ENCODE measurements around the gene CDH6.

CDH6 gene

GRCh38 chr5:31221001-31221400 lies 27.5 kb downstream of the CDH6 start:
- Histone ChIP-seq H3K4me3 (ENCODE audit: insufficient read depth, low read length, poor library complexity, severe bottlenecking) (no peak overlapping the region), H3K27ac (ENCODE audit: low read depth, low read length) (no peak overlapping the region), H3K4me2 (ENCODE audit: low read depth, low read length, poor library complexity, severe bottlenecking) (no peak overlapping the region), H3K36me3 (ENCODE audit: low read length) (no peaks in the 10 kb centered on the region), H3K79me2 (ENCODE audit: insufficient read depth, low read length) (no peaks in the 10 kb centered on the region), H3K9me3 (ENCODE audit: insufficient read depth, low read length) (no peaks in the 10 kb centered on the region), H3K27me3 (ENCODE audit: low read length) (no peaks in the 10 kb centered on the region), H4K20me1 (ENCODE audit: low read depth, low read length) (no peaks in the 10 kb centered on the region), H3K9me2 (replicated peaks; ENCODE audit: insufficient read depth, low read length) (no peaks in the 10 kb centered on the region), H3K9ac (ENCODE audit: low read length) (no peak overlapping the region), H3F3A (ENCODE audit: insufficient read depth) (no peaks in the 10 kb centered on the region), H2AFZ (ENCODE audit: low read depth, low read length, severe bottlenecking) (no peak overlapping the region)
- TF ChIP-seq EZH2phosphoT487 (conservative IDR thresholded peaks at IDR 0.05; ENCODE audit: low read length): no peak
- TF ChIP-seq, protein P1, sequence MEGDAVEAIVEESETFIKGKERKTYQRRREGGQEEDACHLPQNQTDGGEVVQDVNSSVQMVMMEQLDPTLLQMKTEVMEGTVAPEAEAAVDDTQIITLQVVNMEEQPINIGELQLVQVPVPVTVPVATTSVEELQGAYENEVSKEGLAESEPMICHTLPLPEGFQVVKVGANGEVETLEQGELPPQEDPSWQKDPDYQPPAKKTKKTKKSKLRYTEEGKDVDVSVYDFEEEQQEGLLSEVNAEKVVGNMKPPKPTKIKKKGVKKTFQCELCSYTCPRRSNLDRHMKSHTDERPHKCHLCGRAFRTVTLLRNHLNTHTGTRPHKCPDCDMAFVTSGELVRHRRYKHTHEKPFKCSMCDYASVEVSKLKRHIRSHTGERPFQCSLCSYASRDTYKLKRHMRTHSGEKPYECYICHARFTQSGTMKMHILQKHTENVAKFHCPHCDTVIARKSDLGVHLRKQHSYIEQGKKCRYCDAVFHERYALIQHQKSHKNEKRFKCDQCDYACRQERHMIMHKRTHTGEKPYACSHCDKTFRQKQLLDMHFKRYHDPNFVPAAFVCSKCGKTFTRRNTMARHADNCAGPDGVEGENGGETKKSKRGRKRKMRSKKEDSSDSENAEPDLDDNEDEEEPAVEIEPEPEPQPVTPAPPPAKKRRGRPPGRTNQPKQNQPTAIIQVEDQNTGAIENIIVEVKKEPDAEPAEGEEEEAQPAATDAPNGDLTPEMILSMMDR (IDR thresholded peaks at IDR 0.05; ENCODE audit: insufficient read depth, low read length, poor library complexity, severe bottlenecking): no peak

DNA sequence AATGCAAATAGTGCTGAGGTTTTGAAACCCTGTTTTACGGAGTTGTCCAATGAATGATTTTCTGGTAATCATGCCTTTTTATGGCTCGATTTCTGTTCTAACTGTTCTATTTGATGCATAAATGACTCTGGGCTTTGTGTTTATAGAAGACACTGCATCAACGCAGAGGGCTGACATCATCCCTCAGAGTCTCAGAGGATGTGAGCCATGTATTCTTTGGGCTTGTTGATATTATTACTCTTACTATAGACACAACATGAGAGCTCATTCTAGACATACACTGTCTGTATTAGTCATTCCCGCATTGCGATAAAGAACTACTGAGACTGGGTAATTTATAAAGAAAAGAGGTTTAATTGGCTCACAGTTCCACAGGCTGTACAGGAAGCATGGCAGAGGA lies 31.6 kb downstream of the CDH6 start:
- TF ChIP-seq, protein P1 (IDR thresholded peaks at IDR 0.05; ENCODE audit: insufficient read depth, low read length, poor library complexity, severe bottlenecking): no peak
- no peak for TF ChIP-seq EZH2phosphoT487 (conservative IDR thresholded peaks at IDR 0.05; ENCODE audit: low read length)
- H3K9me2 ChIP-seq (replicated peaks; ENCODE audit: insufficient read depth, low read length): no peaks in the 10 kb centered on the region
- H3F3A ChIP-seq (ENCODE audit: insufficient read depth): no peaks in the 10 kb centered on the region
- no peak overlapping the region for H2AFZ ChIP-seq (ENCODE audit: low read depth, low read length, severe bottlenecking)
- no peaks in the 10 kb centered on the region for H3K27me3 ChIP-seq (ENCODE audit: low read length)
- H3K4me2 ChIP-seq (ENCODE audit: low read depth, low read length, poor library complexity, severe bottlenecking): no peak overlapping the region
- no peak overlapping the region for H3K27ac ChIP-seq (ENCODE audit: low read depth, low read length)
- no peak overlapping the region for H3K4me3 ChIP-seq (ENCODE audit: insufficient read depth, low read length, poor library complexity, severe bottlenecking)
- H3K36me3 ChIP-seq (ENCODE audit: low read length): no peaks in the 10 kb centered on the region
- H3K79me2 ChIP-seq (ENCODE audit: insufficient read depth, low read length): no peaks in the 10 kb centered on the region
- H3K9ac ChIP-seq (ENCODE audit: low read length): no peak overlapping the region
- H3K9me3 ChIP-seq (ENCODE audit: insufficient read depth, low read length): no peaks in the 10 kb centered on the region
- H4K20me1 ChIP-seq (ENCODE audit: low read depth, low read length): no peaks in the 10 kb centered on the region

- Histone ChIP-seq H3K4me2 (ENCODE audit: low read depth, low read length, poor library complexity, severe bottlenecking) (no peak overlapping the region), H4K20me1 (ENCODE audit: low read depth, low read length) (no peaks in the 10 kb centered on the region), H3K79me2 (ENCODE audit: insufficient read depth, low read length) (no peaks in the 10 kb centered on the region), H3K27me3 (ENCODE audit: low read length) (no peaks in the 10 kb centered on the region), H3K9me2 (replicated peaks; ENCODE audit: insufficient read depth, low read length) (no peaks in the 10 kb centered on the region), H3K4me3 (ENCODE audit: insufficient read depth, low read length, poor library complexity, severe bottlenecking) (no peak overlapping the region), H3K27ac (ENCODE audit: low read depth, low read length) (no peak overlapping the region), H3K9me3 (ENCODE audit: insufficient read depth, low read length) (no peaks in the 10 kb centered on the region), H3K9ac (ENCODE audit: low read length) (no peak overlapping the region), H3K36me3 (ENCODE audit: low read length) (no peaks in the 10 kb centered on the region), H2AFZ (ENCODE audit: low read depth, low read length, severe bottlenecking) (no peak overlapping the region), H3F3A (ENCODE audit: insufficient read depth) (no peaks in the 10 kb centered on the region)
- TF ChIP-seq, protein P1 (IDR thresholded peaks at IDR 0.05; ENCODE audit: insufficient read depth, low read length, poor library complexity, severe bottlenecking): no peak
- TF ChIP-seq EZH2phosphoT487 (conservative IDR thresholded peaks at IDR 0.05; ENCODE audit: low read length): no peak
Observed at GRCh38 chr5:31225613-31226012, 32.1 kb downstream of the CDH6 start.

Measured in SU-DHL-6 (cell line).